Epithelial cell of esophagus (primary cell): ENCODE results near the gene PIP5K1B.

ENCODE experiments used
- DNase-seq: peaks from one replicate; pipeline ENCODE4 v3.0.0; 2010; ENCODE audit warnings: low read depth
- H3K4me3 ChIP-seq: 2 replicates; pipeline ENCODE4 v1.5.1; 2011; ENCODE audit warnings: mild to moderate bottlenecking, low read length, control low read depth
- CTCF ChIP-seq: IDR thresholded peaks from 2 replicates; pipeline ENCODE4 v1.5.1; 2011; ENCODE audit warnings: low read depth, mild to moderate bottlenecking, low read length, control low read depth, inconsistent platforms; ENCODE audit not compliant: insufficient read depth; ENCODE audit errors: missing control alignments

PIP5K1B gene

GRCh38 chr9:68762570-68762969 is 57.5 kb downstream of the PIP5K1B start:
- no peak overlapping the region for H3K4me3 ChIP-seq
- no peak for DNase-seq
- TF ChIP-seq CTCF = no peak

- no peak for TF ChIP-seq CTCF
Measured at GRCh38 chr9:68763104-68763503, 58.1 kb downstream of the PIP5K1B start.

GRCh38 chr9:68768619-68769018 is 63.6 kb downstream of the PIP5K1B start:
- TF ChIP-seq CTCF = no peak
- H3K4me3 ChIP-seq = no peak overlapping the region
- no peak for DNase-seq

More at GRCh38 chr9:68763104-68763503, 58.1 kb downstream of the PIP5K1B start:
- DNase-seq = no peak
- H3K4me3 ChIP-seq = no peak overlapping the region

DNA sequence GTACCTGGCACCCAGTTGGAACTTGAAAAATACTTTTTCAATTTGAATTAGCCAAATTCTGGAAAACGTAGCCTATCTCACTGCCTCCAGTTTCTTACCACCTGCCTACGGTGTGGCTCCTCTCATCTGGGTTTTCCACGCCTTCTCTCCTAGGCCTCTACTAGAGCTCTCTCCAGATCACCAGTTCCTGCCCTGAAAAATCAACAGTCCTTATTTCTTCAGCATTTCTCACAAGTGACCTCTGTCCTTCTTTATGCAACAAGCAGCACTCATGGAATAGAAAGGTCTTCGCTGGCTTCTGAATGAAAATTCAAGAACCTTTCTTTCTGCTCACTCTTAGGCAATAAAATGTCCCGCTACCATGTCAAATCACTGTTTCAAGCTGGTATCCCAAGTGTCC is 64.8 kb downstream of the PIP5K1B start:
- H3K4me3 ChIP-seq = no peak overlapping the region
- no peak for DNase-seq
- no peak for TF ChIP-seq CTCF

GRCh38 chr9:68771376-68771775 is 66.3 kb downstream of the PIP5K1B start:
- H3K4me3 ChIP-seq = no peak overlapping the region
- DNase-seq = no peak
- TF ChIP-seq CTCF = no peak

DNA sequence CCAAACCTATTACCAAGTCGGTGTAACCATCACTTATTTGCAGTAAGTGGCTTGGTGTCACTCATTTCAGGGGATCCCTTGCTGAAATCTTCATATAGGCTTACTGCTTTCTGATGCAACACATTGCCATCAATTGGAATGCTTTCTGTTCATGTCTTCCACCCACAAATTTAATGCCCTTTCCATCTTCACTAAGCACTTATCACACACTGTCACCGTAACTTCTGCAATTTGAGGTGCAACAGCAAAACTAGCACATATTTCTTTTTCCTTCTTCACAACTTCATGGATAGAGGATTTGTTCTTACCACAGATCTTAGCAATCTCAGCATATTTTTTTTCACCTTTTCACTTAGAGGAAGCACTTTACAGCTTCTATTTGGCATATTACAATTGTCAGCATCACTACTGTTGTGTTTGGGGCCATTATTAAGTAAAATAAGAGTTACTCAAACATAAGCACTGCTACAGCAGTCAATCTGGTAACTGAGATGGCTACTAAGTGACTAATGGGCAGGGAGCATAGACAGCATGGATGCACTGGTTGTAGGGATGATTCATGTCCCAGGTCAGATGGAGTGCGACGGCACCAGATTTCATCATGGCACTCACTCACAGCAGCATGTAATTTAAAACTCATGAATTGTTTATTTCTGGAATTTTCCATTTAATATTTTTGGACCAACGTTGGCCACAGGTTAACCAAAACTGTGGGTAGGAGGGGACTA is 70.1 kb downstream of the PIP5K1B start:
- DNase-seq = peak; percentile 81
- TF ChIP-seq CTCF = no peak
- no peak overlapping the region for H3K4me3 ChIP-seq
